WI38 (cell line): Measurements from ENCODE around the gene PTGS2.
"Not testable (repeated sequence)": the region's sequence is repeated elsewhere in the genome, so short reads cannot be mapped to it uniquely, and the experiment has no call there.

ENCODE experiments used
- H3K4me3 ChIP-seq: 2 replicates; pipeline ENCODE4 v1.5.1; 2011; ENCODE audit warnings: low read depth, mild to moderate bottlenecking, control low read depth, low read length
- TF ChIP-seq, protein P1 (sequence below): IDR thresholded peaks from 2 replicates; pipeline ENCODE4 v1.5.1; 2012; ENCODE audit warnings: low read depth, mild to moderate bottlenecking, control low read depth, low read length

PTGS2 gene

DNA sequence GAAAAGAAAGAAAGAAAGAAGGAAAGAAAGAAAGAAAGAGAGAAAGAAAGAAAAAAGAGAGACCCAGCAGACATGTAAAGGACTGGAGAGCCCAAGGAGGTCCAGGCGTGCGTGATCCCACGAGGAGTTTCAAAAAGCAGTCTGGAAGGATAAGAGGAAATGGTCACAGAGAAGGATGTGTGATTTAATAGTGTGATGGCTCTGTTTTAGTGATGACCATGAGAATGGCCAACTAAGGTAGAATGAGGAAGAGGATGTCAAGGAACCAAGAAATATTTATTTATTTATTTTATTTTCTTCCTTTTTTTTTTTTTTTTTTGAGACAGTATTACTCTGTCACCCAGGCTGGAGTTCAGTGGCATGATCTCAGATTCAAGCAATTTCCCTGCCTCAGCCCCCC, 25.5 kb downstream of the PTGS2 start:
- TF ChIP-seq, protein P1, sequence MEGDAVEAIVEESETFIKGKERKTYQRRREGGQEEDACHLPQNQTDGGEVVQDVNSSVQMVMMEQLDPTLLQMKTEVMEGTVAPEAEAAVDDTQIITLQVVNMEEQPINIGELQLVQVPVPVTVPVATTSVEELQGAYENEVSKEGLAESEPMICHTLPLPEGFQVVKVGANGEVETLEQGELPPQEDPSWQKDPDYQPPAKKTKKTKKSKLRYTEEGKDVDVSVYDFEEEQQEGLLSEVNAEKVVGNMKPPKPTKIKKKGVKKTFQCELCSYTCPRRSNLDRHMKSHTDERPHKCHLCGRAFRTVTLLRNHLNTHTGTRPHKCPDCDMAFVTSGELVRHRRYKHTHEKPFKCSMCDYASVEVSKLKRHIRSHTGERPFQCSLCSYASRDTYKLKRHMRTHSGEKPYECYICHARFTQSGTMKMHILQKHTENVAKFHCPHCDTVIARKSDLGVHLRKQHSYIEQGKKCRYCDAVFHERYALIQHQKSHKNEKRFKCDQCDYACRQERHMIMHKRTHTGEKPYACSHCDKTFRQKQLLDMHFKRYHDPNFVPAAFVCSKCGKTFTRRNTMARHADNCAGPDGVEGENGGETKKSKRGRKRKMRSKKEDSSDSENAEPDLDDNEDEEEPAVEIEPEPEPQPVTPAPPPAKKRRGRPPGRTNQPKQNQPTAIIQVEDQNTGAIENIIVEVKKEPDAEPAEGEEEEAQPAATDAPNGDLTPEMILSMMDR, result no peak
- no peak overlapping the region for H3K4me3 ChIP-seq

GRCh38 chr1:186653312-186653711, 26.9 kb downstream of the PTGS2 start:
- TF ChIP-seq, protein P1, result no peak
- no peak overlapping the region for H3K4me3 ChIP-seq

DNA sequence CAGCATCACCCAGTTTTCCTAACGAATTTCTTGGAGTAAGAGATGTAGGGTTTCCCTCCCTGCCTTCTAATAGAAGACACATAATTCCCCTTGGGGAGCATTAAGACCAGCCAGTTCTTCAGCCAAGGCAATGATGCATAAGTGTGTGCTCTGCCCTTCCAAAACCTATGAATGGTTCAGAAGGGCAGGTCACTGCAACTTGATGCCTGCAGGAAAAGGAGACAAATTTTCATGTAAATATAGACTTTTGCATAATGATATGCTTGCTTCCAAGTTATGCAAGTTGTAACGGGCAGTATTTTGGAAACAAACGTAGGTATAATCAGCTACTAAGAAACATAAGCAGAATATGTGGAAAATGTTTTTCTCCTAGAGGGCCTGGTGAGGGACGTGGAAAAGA, 31.6 kb downstream of the PTGS2 start:
- TF ChIP-seq, protein P1, result no peak
- H3K4me3 ChIP-seq, result no peak overlapping the region

GRCh38 chr1:186647985-186648384, 32.2 kb downstream of the PTGS2 start:
- H3K4me3 ChIP-seq, result not testable (repeated sequence)

- TF ChIP-seq, protein P1, result no peak
- H3K4me3 ChIP-seq, result no peak overlapping the region
Measured at GRCh38 chr1:186643614-186644013, 36.6 kb downstream of the PTGS2 start.

DNA sequence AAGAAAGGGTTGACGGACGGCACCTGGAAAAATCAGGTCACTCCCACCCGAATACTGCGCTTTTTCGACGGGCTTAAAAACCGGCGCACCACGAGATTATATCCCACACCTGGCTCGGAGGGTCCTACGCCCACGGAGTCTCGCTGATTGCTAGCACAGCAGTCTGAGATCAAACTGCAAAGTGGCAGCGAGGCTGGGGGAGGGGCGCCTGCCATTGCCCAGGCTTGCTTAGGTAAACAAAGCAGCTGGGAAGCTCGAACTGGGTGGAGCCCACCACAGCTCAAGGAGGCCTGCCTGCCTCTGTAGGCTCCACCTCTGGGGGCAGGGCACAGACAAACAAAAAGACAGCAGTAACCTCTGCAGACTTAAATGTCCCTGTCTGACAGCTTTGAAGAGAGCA, 42.7 kb downstream of the PTGS2 start:
- H3K4me3 ChIP-seq, result not testable (repeated sequence)

DNA sequence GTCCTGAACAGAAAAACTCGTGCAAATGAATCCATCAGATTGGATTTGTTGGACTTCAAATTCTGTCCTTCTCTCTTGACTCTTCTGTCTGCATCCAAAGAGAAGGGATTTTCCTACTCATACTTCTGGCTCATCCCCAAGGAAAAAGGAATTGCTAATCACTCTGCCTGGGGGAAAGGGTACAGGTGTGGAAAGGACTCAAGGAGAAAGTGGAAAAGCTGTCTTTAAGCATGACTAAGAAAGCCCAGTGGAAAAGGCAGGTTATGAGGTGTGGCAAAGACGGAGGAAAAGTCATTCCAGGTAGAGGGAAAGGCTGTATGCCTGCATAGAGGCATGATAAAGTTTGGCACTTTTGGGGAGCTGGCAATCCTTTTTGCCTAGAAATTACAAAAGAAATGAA, 43.4 kb downstream of the PTGS2 start:
- H3K4me3 ChIP-seq, result no peak overlapping the region

DNA sequence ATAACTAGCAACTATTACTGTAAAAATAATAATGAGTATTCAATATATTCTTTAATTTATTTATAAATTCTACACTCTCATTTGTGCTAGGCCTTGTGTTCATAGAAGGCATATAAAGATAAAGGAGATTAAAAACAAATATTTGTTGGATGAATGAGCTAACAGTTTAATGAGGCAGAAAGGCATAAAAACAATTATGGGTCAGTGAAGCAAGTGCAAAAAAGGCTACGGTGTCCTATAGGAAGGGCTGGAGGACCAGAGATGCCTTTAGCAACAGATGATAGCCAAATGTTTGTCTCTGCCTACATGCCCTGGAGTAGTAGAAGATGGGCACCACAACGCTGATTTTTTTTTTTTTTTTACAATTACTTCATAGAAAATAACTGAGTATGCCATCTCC, 45.7 kb downstream of the PTGS2 start:
- no peak overlapping the region for H3K4me3 ChIP-seq
- TF ChIP-seq, protein P1, result no peak

More for the DNA sequence above, 43.4 kb downstream of the PTGS2 start:
- TF ChIP-seq, protein P1, result no peak

GRCh38 chr1:186633116-186633515, 47.1 kb downstream of the PTGS2 start:
- TF ChIP-seq, protein P1, result no peak
- no peak overlapping the region for H3K4me3 ChIP-seq
